ENCODE results near the gene GREB1.

GRCh38 chr2:11578081-11578948 lies 44.5 kb downstream of the GREB1 start:
- TF ChIP-seq PBX3 (CRISPR knock-in tag; IDR thresholded peaks at IDR 0.05) (no peak), TSHZ1 (tag by site-specific recombination; IDR thresholded peaks at IDR 0.05; ENCODE audit: borderline replicate concordance) (no peak), ZNF341 (tag by site-specific recombination; IDR thresholded peaks at IDR 0.05; ENCODE audit: low read depth) (no peak), ZBTB7A (tag by site-specific recombination; IDR thresholded peaks at IDR 0.05; ENCODE audit: low read depth) (no peak), ZNF580 (tag by site-specific recombination; IDR thresholded peaks at IDR 0.05) (no peak), TCF7L2 (IDR thresholded peaks at IDR 0.05; ENCODE audit: borderline replicate concordance, low read depth, low read length) (no peak), ZNF830 (tag by site-specific recombination; IDR thresholded peaks at IDR 0.05; ENCODE audit: low read depth) (no peak), YY2 (tag by site-specific recombination; IDR thresholded peaks at IDR 0.05) (no peak), ZNF274 (IDR thresholded peaks at IDR 0.05; ENCODE audit: low read length) (no peak), ZNF274 (tag by site-specific recombination; IDR thresholded peaks at IDR 0.05; ENCODE audit: borderline replicate concordance) (no peak), SP2 (tag by site-specific recombination; IDR thresholded peaks at IDR 0.05) (no peak), ZNF311 (tag by site-specific recombination; IDR thresholded peaks at IDR 0.05; ENCODE audit: borderline replicate concordance) (no peak), ZNF223 (tag by site-specific recombination; IDR thresholded peaks at IDR 0.05) (no peak)
- TF ChIP-seq, protein P1, sequence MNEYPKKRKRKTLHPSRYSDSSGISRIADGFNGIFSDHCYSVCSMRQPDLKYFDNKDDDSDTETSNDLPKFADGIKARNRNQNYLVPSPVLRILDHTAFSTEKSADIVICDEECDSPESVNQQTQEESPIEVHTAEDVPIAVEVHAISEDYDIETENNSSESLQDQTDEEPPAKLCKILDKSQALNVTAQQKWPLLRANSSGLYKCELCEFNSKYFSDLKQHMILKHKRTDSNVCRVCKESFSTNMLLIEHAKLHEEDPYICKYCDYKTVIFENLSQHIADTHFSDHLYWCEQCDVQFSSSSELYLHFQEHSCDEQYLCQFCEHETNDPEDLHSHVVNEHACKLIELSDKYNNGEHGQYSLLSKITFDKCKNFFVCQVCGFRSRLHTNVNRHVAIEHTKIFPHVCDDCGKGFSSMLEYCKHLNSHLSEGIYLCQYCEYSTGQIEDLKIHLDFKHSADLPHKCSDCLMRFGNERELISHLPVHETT (tag by site-specific recombination; IDR thresholded peaks at IDR 0.05): no peak
- TF ChIP-seq, protein P2, sequence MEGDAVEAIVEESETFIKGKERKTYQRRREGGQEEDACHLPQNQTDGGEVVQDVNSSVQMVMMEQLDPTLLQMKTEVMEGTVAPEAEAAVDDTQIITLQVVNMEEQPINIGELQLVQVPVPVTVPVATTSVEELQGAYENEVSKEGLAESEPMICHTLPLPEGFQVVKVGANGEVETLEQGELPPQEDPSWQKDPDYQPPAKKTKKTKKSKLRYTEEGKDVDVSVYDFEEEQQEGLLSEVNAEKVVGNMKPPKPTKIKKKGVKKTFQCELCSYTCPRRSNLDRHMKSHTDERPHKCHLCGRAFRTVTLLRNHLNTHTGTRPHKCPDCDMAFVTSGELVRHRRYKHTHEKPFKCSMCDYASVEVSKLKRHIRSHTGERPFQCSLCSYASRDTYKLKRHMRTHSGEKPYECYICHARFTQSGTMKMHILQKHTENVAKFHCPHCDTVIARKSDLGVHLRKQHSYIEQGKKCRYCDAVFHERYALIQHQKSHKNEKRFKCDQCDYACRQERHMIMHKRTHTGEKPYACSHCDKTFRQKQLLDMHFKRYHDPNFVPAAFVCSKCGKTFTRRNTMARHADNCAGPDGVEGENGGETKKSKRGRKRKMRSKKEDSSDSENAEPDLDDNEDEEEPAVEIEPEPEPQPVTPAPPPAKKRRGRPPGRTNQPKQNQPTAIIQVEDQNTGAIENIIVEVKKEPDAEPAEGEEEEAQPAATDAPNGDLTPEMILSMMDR (tag by site-specific recombination; IDR thresholded peaks at IDR 0.05): no peak
